HepG2 (cell line): ENCODE results near the gene ZNF287. TPM values are rescaled to one million over a fixed set of nuclear protein-coding genes. Genes with fewer than 3 reads are reported as not detected.

ENCODE experiments used
- AHR ChIP-seq: IDR thresholded peaks from 2 replicates; pipeline ENCODE4 v1.6.1; 2018; ENCODE audit warnings: missing genetic modification reagents, missing compliant biosample characterization
- ARHGAP35 ChIP-seq: sonication (generic); formaldehyde crosslinking; IDR thresholded peaks from 2 replicates; pipeline ENCODE4 v1.9.0; 2022; ENCODE audit warnings: mild to moderate bottlenecking, inconsistent platforms, moderate library complexity, missing genetic modification reagents, borderline replicate concordance
- CBX1 ChIP-seq: IDR thresholded peaks from one replicate; pipeline ENCODE4 v1.6.1; 2016; ENCODE audit warnings: antibody characterized with exemption, low read depth
- CC2D1A ChIP-seq: sonication (generic); formaldehyde crosslinking; IDR thresholded peaks from 2 replicates; pipeline ENCODE4 v1.8.1; 2023; ENCODE audit warnings: mild to moderate bottlenecking, missing genetic modification reagents
- EHMT2 ChIP-seq: fragments of 200-600 bp; sonication (generic); IDR thresholded peaks from 2 replicates; pipeline ENCODE4 v1.7.0; 2017; ENCODE audit warnings: antibody characterized with exemption, low read depth, low read length, borderline replicate concordance
- JUNB ChIP-seq: sonication (generic); formaldehyde crosslinking; IDR thresholded peaks from 2 replicates; pipeline ENCODE4 v1.8.0; 2022; ENCODE audit warnings: missing genetic modification reagents, mild to moderate bottlenecking, borderline replicate concordance
- KDM4B ChIP-seq: sonication (generic); formaldehyde crosslinking; IDR thresholded peaks from 2 replicates; pipeline ENCODE4 v1.4.0; 2020; ENCODE audit warnings: missing genetic modification reagents
- MED13 ChIP-seq: sonication (generic); formaldehyde crosslinking; IDR thresholded peaks from 2 replicates; pipeline ENCODE4 v1.5.0; 2020; ENCODE audit warnings: missing genetic modification reagents
- MTA3 ChIP-seq: sonication (generic); formaldehyde crosslinking; IDR thresholded peaks from 2 replicates; pipeline ENCODE4 v1.4.0; 2020; ENCODE audit warnings: missing genetic modification reagents
- NCOA5 ChIP-seq: sonication (generic); formaldehyde crosslinking; IDR thresholded peaks from 2 replicates; pipeline ENCODE4 v1.4.0; 2020; ENCODE audit warnings: missing genetic modification reagents
- PHF8 ChIP-seq: sonication (generic); formaldehyde crosslinking; IDR thresholded peaks from 2 replicates; pipeline ENCODE4 v1.5.0; 2020; ENCODE audit warnings: missing genetic modification reagents
- POLR2AphosphoS5 ChIP-seq: IDR thresholded peaks from 2 replicates; pipeline ENCODE4 v1.6.1; 2012; ENCODE audit warnings: low read depth, low read length
- RBFOX2 ChIP-seq: fragments of 200-400 bp; formaldehyde crosslinking; IDR thresholded peaks from 2 replicates; pipeline ENCODE4 v1.6.1; 2017; ENCODE audit warnings: low read depth, mild to moderate bottlenecking, low read length
- SALL1 ChIP-seq: sonication (generic); formaldehyde crosslinking; IDR thresholded peaks from 2 replicates; pipeline ENCODE4 v1.8.0; 2022; ENCODE audit warnings: mild to moderate bottlenecking, missing genetic modification reagents
- TBP ChIP-seq: sonication (generic); formaldehyde crosslinking; IDR thresholded peaks from 2 replicates; pipeline ENCODE4 v1.5.0; 2020; ENCODE audit warnings: missing genetic modification reagents
- TBX2 ChIP-seq: sonication (generic); formaldehyde crosslinking; IDR thresholded peaks from 2 replicates; pipeline ENCODE4 v1.5.0; 2020; ENCODE audit warnings: missing genetic modification reagents, mild to moderate bottlenecking, borderline replicate concordance
- YEATS2 ChIP-seq: sonication (generic); formaldehyde crosslinking; IDR thresholded peaks from 2 replicates; pipeline ENCODE4 v1.4.0; 2020; ENCODE audit warnings: missing genetic modification reagents, borderline replicate concordance
- ZBTB7A ChIP-seq: sonication (generic); formaldehyde crosslinking; IDR thresholded peaks from 2 replicates; pipeline ENCODE4 v1.8.0; 2022; ENCODE audit warnings: mild to moderate bottlenecking, missing genetic modification reagents
- ZFP1 ChIP-seq: IDR thresholded peaks from 2 replicates; pipeline ENCODE4 v1.6.1; 2016
- ZFY ChIP-seq: sonication (generic); formaldehyde crosslinking; IDR thresholded peaks from 2 replicates; pipeline ENCODE4 v1.4.0; 2020; ENCODE audit warnings: missing genetic modification reagents
- ZNF101 ChIP-seq: sonication (generic); formaldehyde crosslinking; IDR thresholded peaks from 2 replicates; pipeline ENCODE4 v1.4.0; 2020; ENCODE audit warnings: mild to moderate bottlenecking, low read depth, missing genetic modification reagents, borderline replicate concordance
- ZNF3 ChIP-seq: IDR thresholded peaks from 2 replicates; pipeline ENCODE4 v1.7.0; 2017; ENCODE audit warnings: inconsistent platforms
- ZNF605 ChIP-seq: sonication (generic); formaldehyde crosslinking; IDR thresholded peaks from 2 replicates; pipeline ENCODE4 v1.8.0; 2022; ENCODE audit warnings: mild to moderate bottlenecking, missing genetic modification reagents
- ZNF614 ChIP-seq: IDR thresholded peaks from 2 replicates; pipeline ENCODE4 v1.6.1; 2018; ENCODE audit warnings: missing biosample characterization, missing genetic modification reagents, inconsistent platforms, borderline replicate concordance
- ZNF839 ChIP-seq: sonication (generic); formaldehyde crosslinking; IDR thresholded peaks from 2 replicates; pipeline ENCODE4 v1.4.0; 2020; ENCODE audit warnings: missing genetic modification reagents, mild to moderate bottlenecking, borderline replicate concordance
- polyA plus RNA-seq, 8 experiments: library from polyadenylated mRNA; depleted of rRNA in 3 of 8; stranded (reverse) in 7 of 8; unstranded in 1 of 8; fragments of >200 nt; fragmentation: Illumina TruSeq in 4 of 8; extraction: Trizol in 4 of 8; gene quantifications; 2 replicates each; pipeline versions ENCODE4 v1.2.1 to v1.2.3, GENCODE V29; 2011 to 2016; ENCODE audit warnings: low read depth in 4 of 8, missing spikeins in 1 of 8, mixed read lengths in 1 of 8; ENCODE audit not compliant: insufficient read depth in 1 of 8
- total RNA-seq, 5 experiments: library from RNA; depleted of rRNA; stranded (reverse); fragments of >200 nt; fragmentation: Illumina TruSeq; extraction: Trizol; gene quantifications; 2 replicates each; pipeline ENCODE4 v1.2.3, GENCODE V29; 2016; ENCODE audit warnings: low read depth in 1 of 5
- TF ChIP-seq, protein P1 (sequence below): conservative IDR thresholded peaks from 2 replicates; pipeline ENCODE4 v1.6.1; 2018; ENCODE audit warnings: missing genetic modification reagents
- TF ChIP-seq, protein P2 (sequence below): sonication (generic); formaldehyde crosslinking; IDR thresholded peaks from 2 replicates; pipeline ENCODE4 v1.5.1; 2020; ENCODE audit warnings: mild to moderate bottlenecking, missing genetic modification reagents
- TF ChIP-seq, protein P3 (sequence below): sonication (generic); formaldehyde crosslinking; IDR thresholded peaks from 2 replicates; pipeline ENCODE4 v1.4.0; 2020; ENCODE audit warnings: mild to moderate bottlenecking, low read depth, missing genetic modification reagents

The ZNF287 gene
- total and polyA plus RNA-seq, 2 of the 13 experiments (the other 11 are each of a cell fraction or from before 2014, with no cell fraction given): 0.21 TPM; not detected in 1

DNA sequence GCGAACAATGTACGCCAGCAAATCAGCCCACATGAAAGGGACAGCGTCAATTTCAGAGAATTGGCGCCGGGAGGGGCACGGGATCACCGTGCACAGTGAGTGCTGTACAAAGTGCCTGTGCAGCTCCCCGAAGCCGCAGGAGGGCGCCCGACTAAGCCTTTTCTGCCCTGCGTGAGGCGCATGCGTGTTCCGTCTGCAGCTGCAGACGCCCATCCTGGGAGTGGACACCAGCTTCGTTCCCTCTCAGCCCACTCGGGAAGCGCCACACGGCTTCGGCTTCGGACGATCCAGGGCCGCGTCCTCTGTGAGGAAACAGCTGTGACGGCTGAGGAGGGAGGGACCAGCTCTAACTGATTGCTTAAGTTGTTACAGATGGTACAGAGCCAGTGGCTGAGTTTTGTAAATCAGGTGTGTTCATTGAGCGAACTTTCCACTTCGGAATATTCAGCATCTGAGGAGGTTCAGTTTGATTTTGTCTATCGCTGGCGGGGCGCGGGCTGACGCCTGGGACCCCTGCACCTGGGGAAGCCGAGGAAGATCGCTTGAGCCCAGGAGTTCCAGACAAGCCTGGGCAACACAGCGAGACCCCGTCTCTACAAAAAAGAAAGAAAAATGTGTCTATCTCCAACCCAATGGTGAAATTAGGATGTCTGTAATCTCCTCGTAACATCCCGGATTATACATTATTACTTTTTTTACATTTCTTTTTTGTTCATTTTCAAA lies 15.4 kb upstream of the ZNF287 start (continued):
- TF ChIP-seq, protein P1, sequence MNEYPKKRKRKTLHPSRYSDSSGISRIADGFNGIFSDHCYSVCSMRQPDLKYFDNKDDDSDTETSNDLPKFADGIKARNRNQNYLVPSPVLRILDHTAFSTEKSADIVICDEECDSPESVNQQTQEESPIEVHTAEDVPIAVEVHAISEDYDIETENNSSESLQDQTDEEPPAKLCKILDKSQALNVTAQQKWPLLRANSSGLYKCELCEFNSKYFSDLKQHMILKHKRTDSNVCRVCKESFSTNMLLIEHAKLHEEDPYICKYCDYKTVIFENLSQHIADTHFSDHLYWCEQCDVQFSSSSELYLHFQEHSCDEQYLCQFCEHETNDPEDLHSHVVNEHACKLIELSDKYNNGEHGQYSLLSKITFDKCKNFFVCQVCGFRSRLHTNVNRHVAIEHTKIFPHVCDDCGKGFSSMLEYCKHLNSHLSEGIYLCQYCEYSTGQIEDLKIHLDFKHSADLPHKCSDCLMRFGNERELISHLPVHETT: no peak
- peak; percentile 53; the same call in 1 of the 2 replicates for TF ChIP-seq YEATS2
- no peak for TF ChIP-seq NCOA5
- peak; percentile 34 for TF ChIP-seq CBX1
- TF ChIP-seq ARHGAP35: 0 out of 2 replicates have a peak, but pooled peaks have one; percentile 25
- TF ChIP-seq ZNF3: peak; percentile 69; the same call in 1 of the 2 replicates
- TF ChIP-seq, protein P2, sequence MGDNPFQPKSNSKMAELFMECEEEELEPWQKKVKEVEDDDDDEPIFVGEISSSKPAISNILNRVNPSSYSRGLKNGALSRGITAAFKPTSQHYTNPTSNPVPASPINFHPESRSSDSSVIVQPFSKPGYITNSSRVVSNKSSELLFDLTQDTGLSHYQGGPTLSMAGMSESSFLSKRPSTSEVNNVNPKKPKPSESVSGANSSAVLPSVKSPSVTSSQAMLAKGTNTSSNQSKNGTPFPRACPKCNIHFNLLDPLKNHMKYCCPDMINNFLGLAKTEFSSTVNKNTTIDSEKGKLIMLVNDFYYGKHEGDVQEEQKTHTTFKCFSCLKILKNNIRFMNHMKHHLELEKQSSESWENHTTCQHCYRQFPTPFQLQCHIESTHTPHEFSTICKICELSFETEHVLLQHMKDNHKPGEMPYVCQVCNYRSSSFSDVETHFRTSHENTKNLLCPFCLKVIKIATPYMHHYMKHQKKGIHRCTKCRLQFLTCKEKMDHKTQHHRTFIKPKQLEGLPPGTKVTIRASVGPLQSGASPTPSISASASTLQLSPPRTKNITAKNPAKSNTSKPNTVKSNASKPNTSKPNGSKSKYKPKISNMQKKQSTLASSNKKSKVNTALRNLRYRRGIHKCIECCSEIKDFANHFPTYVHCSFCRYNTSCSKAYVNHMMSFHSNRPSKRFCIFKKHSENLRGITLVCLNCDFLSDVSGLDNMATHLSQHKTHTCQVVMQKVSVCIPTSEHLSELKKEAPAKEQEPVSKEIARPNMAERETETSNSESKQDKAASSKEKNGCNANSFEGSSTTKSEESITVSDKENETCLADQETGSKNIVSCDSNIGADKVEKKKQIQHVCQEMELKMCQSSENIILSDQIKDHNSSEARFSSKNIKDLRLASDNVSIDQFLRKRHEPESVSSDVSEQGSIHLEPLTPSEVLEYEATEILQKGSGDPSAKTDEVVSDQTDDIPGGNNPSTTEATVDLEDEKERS (CRISPR knock-in tag): no peak
- peak; percentile 34; the same call in 1 of the 2 replicates for TF ChIP-seq ZFY (CRISPR knock-in tag)
- TF ChIP-seq SALL1: peak; percentile 63
- TF ChIP-seq ZBTB7A (CRISPR knock-in tag): no peak
- TF ChIP-seq MTA3 (CRISPR knock-in tag): no peak
- no peak for TF ChIP-seq RBFOX2
- TF ChIP-seq AHR (CRISPR knock-in tag): 0 out of 2 replicates have a peak, but pooled peaks have one; percentile 67
- peak; percentile 56 for TF ChIP-seq PHF8
- 0 out of 2 replicates have a peak, but pooled peaks have one; percentile 23 for TF ChIP-seq ZNF839 (CRISPR knock-in tag)
- no peak; the same call in 1 of the 2 replicates for TF ChIP-seq ZNF605
- TF ChIP-seq POLR2AphosphoS5: peak; percentile 54; the same call in 1 of the 2 replicates
- TF ChIP-seq, protein P3, sequence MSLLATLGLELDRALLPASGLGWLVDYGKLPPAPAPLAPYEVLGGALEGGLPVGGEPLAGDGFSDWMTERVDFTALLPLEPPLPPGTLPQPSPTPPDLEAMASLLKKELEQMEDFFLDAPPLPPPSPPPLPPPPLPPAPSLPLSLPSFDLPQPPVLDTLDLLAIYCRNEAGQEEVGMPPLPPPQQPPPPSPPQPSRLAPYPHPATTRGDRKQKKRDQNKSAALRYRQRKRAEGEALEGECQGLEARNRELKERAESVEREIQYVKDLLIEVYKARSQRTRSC (CRISPR knock-in tag): no peak
- peak; percentile 50; the same call in 1 of the 2 replicates for TF ChIP-seq ZNF614 (CRISPR knock-in tag)
- 0 out of 2 replicates have a peak, but pooled peaks have one; percentile 15 for TF ChIP-seq TBX2 (CRISPR knock-in tag)
- no peak for TF ChIP-seq MED13 (CRISPR knock-in tag)
- TF ChIP-seq ZNF101 (CRISPR knock-in tag): no peak
- TF ChIP-seq CC2D1A: peak; percentile 68; the same call in 1 of the 2 replicates
- TF ChIP-seq TBP (CRISPR knock-in tag): no peak
- no peak for TF ChIP-seq EHMT2
- no peak for TF ChIP-seq JUNB (CRISPR knock-in tag)
- no peak for TF ChIP-seq ZFP1 (CRISPR knock-in tag)
- 0 out of 2 replicates have a peak, but pooled peaks have one; percentile 71 for TF ChIP-seq KDM4B (CRISPR knock-in tag)
